ACC112 (cell line): ENCODE measurements around the gene CSMD2.

Experiments
- H2AFZ ChIP-seq: fragments of 200-600 bp; sonication (generic); one replicate; pipeline ENCODE4 v1.6.0; 2017; ENCODE audit warnings: antibody characterized with exemption, low read length; ENCODE audit not compliant: unreplicated experiment
- H3K27ac ChIP-seq: fragments of 200-600 bp; sonication (generic); 2 replicates; pipeline ENCODE4 v1.5.1; 2014; ENCODE audit warnings: low read depth, mild to moderate bottlenecking, antibody characterized with exemption, low read length, moderate library complexity
- H3K27me3 ChIP-seq: fragments of 200-600 bp; sonication (generic); 2 replicates; pipeline ENCODE4 v1.6.1; 2014; ENCODE audit warnings: mild to moderate bottlenecking, antibody characterized with exemption, low read length, moderate library complexity, mixed read lengths; ENCODE audit not compliant: insufficient read depth
- H3K36me3 ChIP-seq: fragments of 200-600 bp; sonication (generic); 2 replicates; pipeline ENCODE4 v1.6.1; 2016; ENCODE audit warnings: mild to moderate bottlenecking, antibody characterized with exemption, low read length, moderate library complexity, mixed read lengths; ENCODE audit not compliant: insufficient read depth
- H3K4me1 ChIP-seq: fragments of 200-600 bp; sonication (generic); one replicate; pipeline ENCODE4 v1.6.1; 2016; ENCODE audit warnings: low read length, mixed read lengths; ENCODE audit not compliant: insufficient read depth, unreplicated experiment, control insufficient read depth
- H3K4me3 ChIP-seq: fragments of 200-600 bp; sonication (generic); 2 replicates; pipeline ENCODE4 v1.5.1; 2014; ENCODE audit warnings: mild to moderate bottlenecking, low read depth, low read length
- H3K79me2 ChIP-seq: fragments of 200-600 bp; sonication (generic); one replicate; pipeline ENCODE4 v1.6.0; 2016; ENCODE audit warnings: low read length; ENCODE audit not compliant: control insufficient read depth, unreplicated experiment, insufficient read depth

Gene CSMD2

DNA sequence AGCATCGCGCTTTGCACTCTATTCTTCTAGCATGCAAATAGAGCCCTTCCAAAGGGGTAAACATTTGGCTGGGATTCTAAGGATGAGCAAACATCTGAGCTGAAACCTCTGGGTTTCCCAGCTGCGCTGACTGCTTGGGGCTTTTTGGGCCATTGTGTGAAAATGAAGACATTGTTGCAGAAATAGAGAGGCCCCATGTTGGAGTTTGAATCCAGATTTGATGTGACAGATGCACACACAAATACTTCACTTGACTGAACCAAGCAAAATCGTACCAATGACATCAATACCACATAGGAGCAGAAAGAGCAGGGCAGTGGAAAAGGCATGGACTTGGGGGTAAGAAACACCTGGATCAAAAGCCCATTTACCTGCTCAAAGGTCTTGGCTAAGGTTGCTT, 445.7 kb downstream of the CSMD2 start:
- H3K4me3 ChIP-seq: no peak overlapping the region
- no peaks in the 10 kb centered on the region for H3K27me3 ChIP-seq

DNA sequence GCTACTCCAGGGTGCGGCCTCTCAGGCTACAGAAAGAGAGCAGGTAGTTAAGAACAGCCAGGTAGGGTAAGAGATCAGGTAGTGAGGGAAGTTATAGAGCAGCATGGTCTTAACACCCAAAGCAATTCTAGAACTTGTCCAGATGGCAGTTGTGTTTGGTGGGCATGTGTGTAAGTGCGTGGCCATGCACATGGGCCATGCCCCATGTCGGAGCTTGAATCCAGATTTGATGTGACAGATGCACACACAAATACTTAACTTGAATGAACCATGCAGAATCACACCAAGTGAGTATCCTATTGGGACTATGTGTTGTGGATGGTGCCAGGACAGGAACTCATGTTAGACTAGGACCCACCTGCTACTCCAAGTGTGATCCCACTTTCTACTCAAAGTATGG, 446.8 kb downstream of the CSMD2 start:
- no peaks in the 10 kb centered on the region for H3K36me3 ChIP-seq
- H3K4me3 ChIP-seq: no peak overlapping the region
- H2AFZ ChIP-seq: no peak overlapping the region
- no peak overlapping the region for H3K27ac ChIP-seq
- no peaks in the 10 kb centered on the region for H3K27me3 ChIP-seq
- H3K4me1 ChIP-seq: no peaks in the 10 kb centered on the region
- H3K79me2 ChIP-seq: no peaks in the 10 kb centered on the region

More for the DNA sequence above, 445.7 kb downstream of the CSMD2 start:
- Histone ChIP-seq H3K27ac (no peak overlapping the region), H3K4me1 (no peaks in the 10 kb centered on the region), H3K79me2 (no peaks in the 10 kb centered on the region), H2AFZ (no peak overlapping the region), H3K36me3 (no peaks in the 10 kb centered on the region)

DNA sequence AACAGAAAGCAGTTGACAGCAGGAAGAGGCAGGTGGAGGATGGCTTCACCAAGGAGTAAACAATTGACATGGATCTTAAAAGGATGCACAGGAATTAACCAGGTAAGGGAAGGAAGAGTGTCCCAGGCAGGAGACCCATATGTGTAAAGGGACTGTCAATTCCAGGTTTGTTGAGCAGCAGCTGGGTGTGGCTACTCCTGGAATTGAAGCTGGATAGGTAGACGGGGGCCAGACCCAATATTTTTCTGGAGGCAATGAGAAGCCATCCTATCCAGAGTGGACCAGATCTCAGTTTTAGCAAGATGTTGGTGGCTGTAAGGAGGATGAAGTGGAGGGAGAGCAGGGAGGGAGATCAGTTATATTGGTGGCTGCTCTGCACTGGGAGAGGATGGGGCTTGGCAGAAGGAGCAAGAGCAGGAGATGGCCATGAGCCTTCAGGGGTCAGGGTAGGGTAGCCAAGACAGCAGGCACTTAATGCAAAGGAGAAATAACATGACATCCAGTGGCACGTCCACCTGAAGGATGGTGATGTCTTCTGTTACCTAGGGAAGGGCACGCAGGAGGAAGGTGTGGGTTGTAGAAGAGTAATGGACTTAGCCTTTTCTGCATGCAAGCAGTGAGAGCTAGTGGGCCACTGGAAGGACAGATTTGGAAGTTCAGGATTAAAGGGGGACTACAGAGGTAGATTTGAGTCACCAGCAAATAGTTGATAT, 447.9 kb downstream of the CSMD2 start:
- H2AFZ ChIP-seq: no peak overlapping the region
- no peaks in the 10 kb centered on the region for H3K36me3 ChIP-seq
- no peaks in the 10 kb centered on the region for H3K79me2 ChIP-seq

DNA sequence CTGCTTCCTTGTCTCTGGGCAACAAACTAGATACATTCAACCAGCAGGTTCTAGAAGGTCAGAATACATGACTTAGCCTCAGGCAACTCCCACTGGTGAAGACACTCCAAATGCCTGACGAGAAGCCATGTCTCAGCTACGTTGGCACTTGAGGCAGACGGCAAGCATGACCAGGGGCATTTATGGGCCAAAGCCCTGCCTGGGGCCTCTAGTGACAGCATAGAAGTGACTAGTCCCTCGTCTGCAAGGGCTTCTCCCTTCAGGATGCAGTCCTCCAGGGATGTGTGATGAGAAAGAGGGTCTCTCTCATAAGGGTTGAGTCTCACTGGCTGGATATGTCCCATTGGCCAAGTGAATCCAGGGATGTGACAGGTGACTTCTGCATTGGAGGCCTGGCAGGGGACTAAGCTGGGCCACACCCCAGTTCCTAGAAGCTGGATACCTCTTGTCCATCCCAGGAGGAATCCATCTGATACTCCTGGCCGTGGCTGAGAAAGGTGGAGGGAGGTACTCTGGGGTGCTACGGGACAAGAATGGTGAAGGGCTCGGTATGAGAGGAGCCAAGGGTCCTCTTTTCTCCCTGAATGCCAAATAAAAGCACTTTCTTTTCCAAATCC, 449.7 kb downstream of the CSMD2 start:
- Histone ChIP-seq H3K4me3 (no peak overlapping the region), H3K79me2 (no peaks in the 10 kb centered on the region), H3K27ac (no peak overlapping the region), H2AFZ (no peak overlapping the region), H3K27me3 (no peaks in the 10 kb centered on the region), H3K36me3 (no peaks in the 10 kb centered on the region), H3K4me1 (no peaks in the 10 kb centered on the region)

More for the DNA sequence above, 447.9 kb downstream of the CSMD2 start:
- Histone ChIP-seq H3K27ac (no peak overlapping the region), H3K4me3 (no peak overlapping the region), H3K27me3 (no peaks in the 10 kb centered on the region), H3K4me1 (no peaks in the 10 kb centered on the region)

DNA sequence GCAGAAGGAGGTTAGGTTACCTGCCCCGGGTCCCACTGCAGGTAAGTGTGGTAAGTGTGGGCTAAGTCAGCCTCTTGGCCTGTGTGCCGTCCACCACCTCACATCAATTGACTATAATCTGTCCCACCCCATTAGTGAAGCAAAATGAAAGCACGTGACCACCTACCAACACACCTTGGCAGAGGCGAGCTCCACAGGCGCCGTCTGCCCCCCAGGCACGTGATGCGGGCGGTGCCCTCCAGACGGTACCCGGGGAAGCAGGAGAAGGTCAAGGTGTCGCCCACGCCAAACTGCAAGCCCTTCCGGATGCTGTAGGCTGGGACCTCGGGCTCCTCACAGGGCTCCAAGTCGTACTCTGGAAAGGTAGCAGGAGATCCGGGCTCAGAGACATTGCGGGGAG, 450.6 kb downstream of the CSMD2 start:
- H3K36me3 ChIP-seq: no peaks in the 10 kb centered on the region

DNA sequence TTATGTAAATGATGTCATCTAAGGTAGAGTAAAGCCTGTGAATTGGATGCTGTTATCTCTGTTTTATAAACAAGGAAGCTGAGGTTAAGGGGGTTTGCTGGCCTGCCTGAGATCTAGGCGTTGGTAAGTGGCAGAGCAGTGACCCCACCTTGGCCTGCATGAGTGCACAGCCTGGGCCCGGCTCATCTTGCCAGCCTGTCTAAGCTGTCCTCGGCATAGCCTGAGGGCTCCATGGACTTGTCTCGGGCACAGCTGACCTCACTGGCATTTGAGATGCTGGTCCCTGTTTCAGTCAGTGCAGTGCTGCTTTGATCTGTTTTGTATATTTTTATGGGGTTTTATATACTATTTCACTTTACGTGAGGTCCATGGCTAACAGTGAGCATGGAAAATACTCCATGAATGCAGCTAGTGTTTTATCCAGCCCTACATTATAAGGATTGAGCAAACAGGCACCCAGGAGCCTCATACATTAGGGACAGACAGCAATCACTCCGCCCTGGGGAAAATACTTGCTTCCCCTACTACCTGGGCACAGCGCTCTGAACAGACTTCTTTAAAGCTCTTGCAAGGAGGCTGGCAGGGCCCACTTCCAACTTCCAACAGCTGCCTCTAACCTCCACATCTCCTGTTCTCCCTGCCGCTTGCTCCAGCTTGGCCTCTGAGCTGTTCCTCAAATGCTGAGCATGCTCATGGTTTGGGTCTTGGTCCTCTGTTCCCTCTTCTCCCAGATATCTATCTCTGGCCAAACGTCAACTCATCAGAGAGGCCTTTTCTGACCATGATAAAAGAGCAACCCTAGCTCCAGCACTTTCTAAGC, 451.8 kb downstream of the CSMD2 start:
- H3K36me3 ChIP-seq: no peaks in the 10 kb centered on the region
- no peaks in the 10 kb centered on the region for H3K27me3 ChIP-seq
- H3K4me1 ChIP-seq: no peaks in the 10 kb centered on the region
- no peaks in the 10 kb centered on the region for H3K79me2 ChIP-seq
- H3K4me3 ChIP-seq: no peak overlapping the region
- H3K27ac ChIP-seq: no peak overlapping the region
- H2AFZ ChIP-seq: no peak overlapping the region

More for the DNA sequence above, 450.6 kb downstream of the CSMD2 start:
- Histone ChIP-seq H3K27ac (no peak overlapping the region), H3K79me2 (no peaks in the 10 kb centered on the region), H3K4me1 (no peaks in the 10 kb centered on the region), H3K4me3 (no peak overlapping the region), H3K27me3 (no peaks in the 10 kb centered on the region), H2AFZ (no peak overlapping the region)

DNA sequence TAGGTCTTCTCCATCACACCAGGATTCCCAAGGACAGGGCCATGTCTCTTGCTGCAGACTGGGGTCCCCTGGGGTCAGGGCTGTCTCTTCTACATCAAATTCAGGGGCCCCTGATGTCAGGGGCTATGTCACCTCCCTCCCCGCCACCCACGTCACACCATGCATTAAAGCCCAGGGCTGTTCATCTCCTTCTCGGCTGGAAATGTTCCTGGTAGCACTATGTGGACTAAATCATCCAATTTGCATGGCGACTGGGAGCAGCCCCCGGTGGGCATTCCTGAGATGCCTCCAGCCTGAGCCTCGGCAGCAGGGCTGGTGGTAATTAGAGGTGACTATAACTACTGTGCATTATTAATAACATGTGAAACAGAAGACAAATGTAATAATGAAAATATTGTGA, 452.8 kb downstream of the CSMD2 start:
- H3K27ac ChIP-seq: no peak overlapping the region
- no peaks in the 10 kb centered on the region for H3K79me2 ChIP-seq
- no peak overlapping the region for H2AFZ ChIP-seq
- H3K4me1 ChIP-seq: no peaks in the 10 kb centered on the region
- no peaks in the 10 kb centered on the region for H3K27me3 ChIP-seq
- H3K36me3 ChIP-seq: no peaks in the 10 kb centered on the region
- no peak overlapping the region for H3K4me3 ChIP-seq

DNA sequence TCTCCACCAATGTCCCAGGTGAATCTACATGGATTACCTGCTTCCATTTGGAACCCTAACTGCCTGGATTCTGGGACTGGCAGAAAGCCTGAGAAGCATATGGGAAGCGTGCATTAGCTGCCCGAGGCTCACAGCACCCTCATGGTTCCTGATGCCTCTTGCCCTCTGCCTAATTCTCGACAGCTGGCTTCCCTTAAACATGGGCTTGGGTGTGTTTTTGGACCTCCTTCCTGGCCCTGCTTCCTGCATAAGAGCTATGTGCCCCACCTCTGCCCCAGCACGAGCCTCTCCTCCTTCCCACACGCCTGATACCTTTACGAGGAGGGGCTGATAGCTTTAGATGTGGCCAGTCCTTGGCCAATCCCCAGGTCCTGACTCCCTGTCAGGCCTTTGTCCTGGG, 453.5 kb downstream of the CSMD2 start:
- no peaks in the 10 kb centered on the region for H3K36me3 ChIP-seq
- no peak overlapping the region for H3K4me3 ChIP-seq
- no peak overlapping the region for H3K27ac ChIP-seq
- H3K79me2 ChIP-seq: no peaks in the 10 kb centered on the region
- H2AFZ ChIP-seq: no peak overlapping the region
- H3K4me1 ChIP-seq: no peaks in the 10 kb centered on the region
- no peaks in the 10 kb centered on the region for H3K27me3 ChIP-seq

DNA sequence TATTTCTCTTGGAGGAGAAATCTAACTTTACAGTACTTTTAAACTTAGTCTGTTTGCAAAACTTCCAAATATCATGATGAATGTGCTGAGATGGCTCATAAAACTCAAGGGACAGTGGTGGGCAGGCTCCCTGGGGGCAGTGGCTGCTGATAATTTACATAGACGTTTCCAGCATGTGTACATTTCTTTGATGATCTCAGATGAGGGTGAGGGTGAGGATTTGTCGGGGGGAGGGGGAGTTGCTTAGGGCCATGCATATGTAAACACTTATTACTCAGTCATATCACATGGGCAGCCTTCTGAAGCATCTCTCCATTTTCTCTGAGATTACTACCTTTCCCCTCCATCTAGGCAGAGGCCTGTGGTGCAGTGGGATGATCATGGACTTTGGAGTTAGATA, 454.1 kb downstream of the CSMD2 start:
- no peaks in the 10 kb centered on the region for H3K27me3 ChIP-seq
- H3K4me3 ChIP-seq: no peak overlapping the region
- no peak overlapping the region for H2AFZ ChIP-seq
- no peaks in the 10 kb centered on the region for H3K79me2 ChIP-seq
- H3K36me3 ChIP-seq: no peaks in the 10 kb centered on the region
- no peak overlapping the region for H3K27ac ChIP-seq
- H3K4me1 ChIP-seq: no peaks in the 10 kb centered on the region

DNA sequence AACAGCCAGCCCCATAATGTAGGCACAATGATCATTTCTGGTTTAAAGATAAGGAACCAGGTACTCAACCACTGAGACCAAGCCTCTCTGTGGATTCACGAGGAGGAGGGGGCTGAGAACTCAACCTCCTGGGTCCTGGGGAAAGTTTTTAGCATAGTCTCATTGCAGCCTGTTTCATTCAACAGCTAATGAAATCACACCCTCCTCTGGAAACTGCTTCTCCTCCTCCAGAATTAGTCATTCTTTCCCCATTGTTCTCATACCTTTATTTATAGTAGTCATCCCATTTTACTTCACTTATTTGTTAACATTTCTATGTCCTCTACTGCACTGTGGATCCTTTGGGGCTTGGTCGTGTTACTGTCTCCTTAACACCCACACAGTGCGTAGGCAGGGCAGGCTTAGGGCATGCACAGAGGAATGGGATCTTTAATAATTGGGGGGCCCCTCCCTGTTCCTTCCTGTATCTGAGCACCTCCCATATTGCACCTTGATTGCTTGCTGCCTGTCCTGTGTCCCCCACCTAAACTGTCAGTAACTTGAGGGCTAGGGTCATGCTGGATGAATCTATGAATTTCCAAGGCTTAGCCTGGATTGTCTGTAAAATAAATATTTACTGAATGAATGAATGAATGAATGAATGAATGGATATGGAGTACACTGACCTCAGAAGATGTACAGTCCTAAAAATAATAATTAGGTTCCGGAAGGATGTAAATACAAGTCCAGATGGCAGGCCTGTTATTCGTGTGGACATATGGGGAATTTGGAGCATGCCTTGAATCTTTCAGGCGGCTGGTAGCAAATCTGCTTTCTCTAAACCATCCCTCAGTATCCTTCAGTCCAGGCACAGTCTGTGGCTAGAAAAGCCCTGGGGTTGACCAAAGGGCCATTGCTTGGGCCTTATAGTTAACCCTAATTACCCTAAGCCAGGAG, 455.0 kb downstream of the CSMD2 start:
- Histone ChIP-seq H3K27me3 (no peaks in the 10 kb centered on the region), H3K79me2 (no peaks in the 10 kb centered on the region)

More for the DNA sequence above, 455.0 kb downstream of the CSMD2 start:
- no peak overlapping the region for H3K27ac ChIP-seq
- H3K4me3 ChIP-seq: no peak overlapping the region
- H2AFZ ChIP-seq: no peak overlapping the region
- H3K36me3 ChIP-seq: no peaks in the 10 kb centered on the region
- H3K4me1 ChIP-seq: no peaks in the 10 kb centered on the region
